ENCODE data around the gene MXI1. TPM values are rescaled to one million over a fixed set of nuclear protein-coding genes. Genes with fewer than 3 reads are reported as not detected.

Gene MXI1
- total RNA-seq, 1 experiment from 2014 or later: 52.9 TPM

Other genes starting within 250 kb of the MXI1 start
- gene ADD3, start 199.6 kb upstream of the MXI1 start, total RNA-seq (2014; rRNA removed; shearing (Covaris generic)): 131 and 138 TPM in 2 replicates
- gene SMNDC1, start 97.3 kb downstream of the MXI1 start, total RNA-seq (2014; rRNA removed; shearing (Covaris generic)): 6.6 and 8.0 TPM in 2 replicates

All from SK-MEL-5 (cell line).